ENCODE measurements around the gene SLC10A2. TPM values are rescaled to one million over a fixed set of nuclear protein-coding genes. Genes with fewer than 3 reads are reported as not detected.
"Not testable (repeated sequence)": the region's sequence is repeated elsewhere in the genome, so short reads cannot be mapped to it uniquely, and the experiment has no call there.

The SLC10A2 gene
- total RNA-seq, 4 donors from 2014 or later, result not detected

DNA sequence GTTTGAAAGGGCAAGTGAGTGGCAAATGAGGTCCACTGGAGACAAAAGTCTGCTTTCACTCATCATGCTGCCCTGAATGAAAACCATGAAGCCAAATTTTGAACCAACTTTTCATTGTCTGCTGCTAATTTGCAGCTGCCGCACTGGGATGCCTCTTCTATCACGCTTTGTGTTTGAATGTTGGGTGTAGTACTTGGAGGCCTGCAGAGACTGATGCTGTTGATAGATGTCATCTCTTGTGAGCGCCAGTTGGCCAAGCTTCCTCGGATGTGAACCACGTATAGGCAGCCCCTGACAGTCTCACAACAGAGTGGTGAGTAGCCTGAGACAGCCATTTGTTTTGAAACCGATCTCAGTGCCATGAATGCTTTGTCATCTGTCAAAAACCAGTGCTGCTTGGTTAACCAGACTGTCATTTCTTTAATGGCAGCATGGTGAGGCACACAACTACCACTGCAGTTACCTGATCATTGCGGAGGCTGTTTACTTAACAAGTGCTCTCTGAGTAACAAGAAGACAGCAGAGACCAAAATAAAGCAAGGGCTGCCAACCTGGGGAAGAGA is 31.2 kb upstream of the SLC10A2 start:
- DNase-seq (ENCODE audit: low spot score in 2 of 2), result no peak
- Histone ChIP-seq H3K36me3 (no peaks in the 10 kb centered on the region), H3K27ac (no peak overlapping the region), H3K9me3 (peaks cover 0 to 19% (median 4%) of the 10 kb centered on the region in 4 donors), H3K4me3 (no peak overlapping the region), H3K4me1 (no peaks in the 10 kb centered on the region), H3K27me3 (no peaks in the 10 kb centered on the region)
- TF ChIP-seq, protein P1, sequence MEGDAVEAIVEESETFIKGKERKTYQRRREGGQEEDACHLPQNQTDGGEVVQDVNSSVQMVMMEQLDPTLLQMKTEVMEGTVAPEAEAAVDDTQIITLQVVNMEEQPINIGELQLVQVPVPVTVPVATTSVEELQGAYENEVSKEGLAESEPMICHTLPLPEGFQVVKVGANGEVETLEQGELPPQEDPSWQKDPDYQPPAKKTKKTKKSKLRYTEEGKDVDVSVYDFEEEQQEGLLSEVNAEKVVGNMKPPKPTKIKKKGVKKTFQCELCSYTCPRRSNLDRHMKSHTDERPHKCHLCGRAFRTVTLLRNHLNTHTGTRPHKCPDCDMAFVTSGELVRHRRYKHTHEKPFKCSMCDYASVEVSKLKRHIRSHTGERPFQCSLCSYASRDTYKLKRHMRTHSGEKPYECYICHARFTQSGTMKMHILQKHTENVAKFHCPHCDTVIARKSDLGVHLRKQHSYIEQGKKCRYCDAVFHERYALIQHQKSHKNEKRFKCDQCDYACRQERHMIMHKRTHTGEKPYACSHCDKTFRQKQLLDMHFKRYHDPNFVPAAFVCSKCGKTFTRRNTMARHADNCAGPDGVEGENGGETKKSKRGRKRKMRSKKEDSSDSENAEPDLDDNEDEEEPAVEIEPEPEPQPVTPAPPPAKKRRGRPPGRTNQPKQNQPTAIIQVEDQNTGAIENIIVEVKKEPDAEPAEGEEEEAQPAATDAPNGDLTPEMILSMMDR (IDR thresholded peaks at IDR 0.05), result no peak
- TF ChIP-seq EP300 (IDR thresholded peaks at IDR 0.05) (no peak), POLR2A (IDR thresholded peaks at IDR 0.05) (no peak)
- 88 to 98% methylated on average over 7 of the region's 7 CpGs for WGBS, 2 donors

DNA sequence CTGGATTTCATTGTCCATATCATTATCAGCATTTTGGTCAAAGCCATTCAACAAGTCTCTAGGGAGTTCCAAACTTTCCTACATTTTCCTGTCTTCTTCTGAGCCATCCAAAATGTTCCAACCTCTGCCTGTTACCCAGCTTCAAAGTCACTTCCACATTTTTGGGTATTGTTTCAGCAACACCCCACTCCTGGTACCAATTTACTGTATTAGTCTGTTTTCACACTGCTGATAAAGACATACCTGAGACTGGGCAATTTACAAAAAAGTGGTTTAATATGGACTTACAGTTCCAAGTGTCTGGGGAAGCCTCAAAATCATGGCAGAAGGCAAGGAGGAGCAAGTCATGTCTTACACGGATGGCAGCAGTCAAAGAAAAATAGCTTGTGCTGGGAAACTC is 27.4 kb upstream of the SLC10A2 start:
- H3K4me1 ChIP-seq; DNase-seq (ENCODE audit: low spot score in 2 of 2); H3K27ac ChIP-seq; H3K4me3 ChIP-seq; H3K27me3 ChIP-seq; H3K36me3 ChIP-seq: not testable (repeated sequence)
- 96 to 100% methylated on average over 1 of the region's 1 CpG for WGBS, 2 donors
- peaks cover 0 to 30% (median 4%) of the 10 kb centered on the region in 4 donors for H3K9me3 ChIP-seq

GRCh38 chr13:103087275-103087674 is 21.1 kb upstream of the SLC10A2 start:
- Histone ChIP-seq H3K36me3 (no peaks in the 10 kb centered on the region), H3K4me1 (no peaks in the 10 kb centered on the region), H3K9me3 (peaks cover 0 to 10% (median 0%) of the 10 kb centered on the region in 4 donors), H3K27ac (no peak overlapping the region), H3K4me3 (no peak overlapping the region), H3K27me3 (no peaks in the 10 kb centered on the region)
- DNase-seq (ENCODE audit: low spot score in 2 of 2), result no peak
- WGBS, 2 donors, result 79% methylated on average over 3 of the region's 3 CpGs
- TF ChIP-seq POLR2A (IDR thresholded peaks at IDR 0.05), result no peak
- TF ChIP-seq, protein P1 (IDR thresholded peaks at IDR 0.05), result no peak
- TF ChIP-seq EP300 (IDR thresholded peaks at IDR 0.05), result no peak

GRCh38 chr13:103081435-103081834 is 15.2 kb upstream of the SLC10A2 start:
- no peak overlapping the region for H3K27ac ChIP-seq
- TF ChIP-seq POLR2A (IDR thresholded peaks at IDR 0.05), result no peak
- TF ChIP-seq, protein P1 (IDR thresholded peaks at IDR 0.05), result no peak
- no peak for TF ChIP-seq EP300 (IDR thresholded peaks at IDR 0.05)
- H3K36me3 ChIP-seq, result no peaks in the 10 kb centered on the region
- no peaks in the 10 kb centered on the region for H3K9me3 ChIP-seq
- 76 to 77% methylated on average over 2 of the region's 2 CpGs for WGBS, 2 donors
- no peak for DNase-seq (ENCODE audit: low spot score in 2 of 2)
- H3K4me1 ChIP-seq, result no peaks in the 10 kb centered on the region
- no peaks in the 10 kb centered on the region for H3K27me3 ChIP-seq
- H3K4me3 ChIP-seq, result no peak overlapping the region

DNA sequence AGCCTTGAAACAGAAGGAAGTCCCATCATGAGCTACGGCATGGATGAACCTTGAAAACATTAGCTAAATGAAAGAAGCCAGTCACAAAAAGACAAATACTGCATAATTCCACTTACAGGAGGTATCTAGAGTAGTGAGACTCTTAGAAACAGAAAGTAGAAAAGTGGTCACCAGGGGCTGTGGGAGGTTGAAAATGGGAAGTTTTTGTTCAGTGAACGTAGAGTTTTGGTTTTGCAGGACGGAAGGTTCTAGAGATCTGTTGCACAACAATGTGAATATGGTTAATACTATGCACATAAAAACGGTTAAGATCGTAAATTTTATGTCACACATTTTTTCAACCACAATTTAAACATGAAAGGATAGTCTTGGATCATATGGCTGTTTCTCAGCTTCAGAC is 11.9 kb upstream of the SLC10A2 start:
- WGBS, 2 donors, result 79 to 82% methylated on average over 5 of the region's 5 CpGs
- Histone ChIP-seq H3K4me1 (no peaks in the 10 kb centered on the region), H3K36me3 (no peaks in the 10 kb centered on the region), H3K27me3 (no peaks in the 10 kb centered on the region), H3K9me3 (peaks cover 0 to 5% (median 0%) of the 10 kb centered on the region in 4 donors), H3K27ac (no peak overlapping the region), H3K4me3 (no peak overlapping the region)
- DNase-seq (ENCODE audit: low spot score in 2 of 2), result no peak
- no peak for TF ChIP-seq POLR2A (IDR thresholded peaks at IDR 0.05)
- no peak for TF ChIP-seq EP300 (IDR thresholded peaks at IDR 0.05)
- TF ChIP-seq, protein P1 (IDR thresholded peaks at IDR 0.05), result no peak

DNA sequence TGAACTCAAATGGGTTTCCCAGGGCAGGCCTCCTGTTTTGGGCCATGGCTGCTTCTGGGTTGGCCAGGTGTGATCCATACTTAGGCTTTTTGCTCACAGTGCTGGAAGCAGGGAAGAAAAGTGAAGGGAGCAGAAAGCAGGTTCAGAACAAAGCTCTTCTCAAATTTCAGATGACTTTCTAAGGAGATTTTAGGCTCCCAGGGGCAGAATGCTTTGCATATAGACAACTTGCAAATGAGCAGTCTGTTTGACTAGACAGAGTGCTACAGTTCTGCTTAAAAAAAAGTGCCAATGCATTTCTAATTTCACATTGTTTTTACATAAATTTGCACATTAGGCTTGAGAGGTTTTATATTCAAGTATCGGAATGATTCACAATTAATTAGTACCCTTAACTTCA is 2.6 kb upstream of the SLC10A2 start:
- Histone ChIP-seq H3K9me3 (peaks cover 0 to 4% (median 0%) of the 10 kb centered on the region in 4 donors), H3K36me3 (no peaks in the 10 kb centered on the region), H3K4me1 (no peaks in the 10 kb centered on the region), H3K4me3 (no peak overlapping the region), H3K27ac (no peak overlapping the region), H3K27me3 (no peaks in the 10 kb centered on the region)
- TF ChIP-seq EP300 (IDR thresholded peaks at IDR 0.05) (no peak), POLR2A (IDR thresholded peaks at IDR 0.05) (no peak)
- TF ChIP-seq, protein P1 (IDR thresholded peaks at IDR 0.05), result no peak
- no peak for DNase-seq (ENCODE audit: low spot score in 2 of 2)
- WGBS, 2 donors, result 92 to 97% methylated on average over 1 of the region's 1 CpG

All from tibial nerve (tissue), 4 donors.